GM13977 (cell line): ENCODE data around the gene BRINP2.

Experiments used
- DNase-seq: peaks from one replicate; pipeline ENCODE4 v3.0.0; 2012; ENCODE audit warnings: low spot score
- in situ Hi-C: fragments of 300-500 bp; cut with MboI; formaldehyde crosslinking; loops from one replicate; pipeline ENCODE4 v1.12.0; 2022; ENCODE audit warnings: low sequenced_read_pairs, low pct_unique_long_range_greater_than_20kb, mixed read lengths, inconsistent platforms; ENCODE audit not compliant: unreplicated experiment
- TF ChIP-seq, protein P1 (sequence below): IDR thresholded peaks from 2 replicates; pipeline ENCODE4 v1.5.1; 2012; ENCODE audit warnings: mild to moderate bottlenecking, control low read depth; ENCODE audit not compliant: insufficient read depth; ENCODE audit errors: extremely low read depth, missing control alignments

Gene BRINP2

DNA sequence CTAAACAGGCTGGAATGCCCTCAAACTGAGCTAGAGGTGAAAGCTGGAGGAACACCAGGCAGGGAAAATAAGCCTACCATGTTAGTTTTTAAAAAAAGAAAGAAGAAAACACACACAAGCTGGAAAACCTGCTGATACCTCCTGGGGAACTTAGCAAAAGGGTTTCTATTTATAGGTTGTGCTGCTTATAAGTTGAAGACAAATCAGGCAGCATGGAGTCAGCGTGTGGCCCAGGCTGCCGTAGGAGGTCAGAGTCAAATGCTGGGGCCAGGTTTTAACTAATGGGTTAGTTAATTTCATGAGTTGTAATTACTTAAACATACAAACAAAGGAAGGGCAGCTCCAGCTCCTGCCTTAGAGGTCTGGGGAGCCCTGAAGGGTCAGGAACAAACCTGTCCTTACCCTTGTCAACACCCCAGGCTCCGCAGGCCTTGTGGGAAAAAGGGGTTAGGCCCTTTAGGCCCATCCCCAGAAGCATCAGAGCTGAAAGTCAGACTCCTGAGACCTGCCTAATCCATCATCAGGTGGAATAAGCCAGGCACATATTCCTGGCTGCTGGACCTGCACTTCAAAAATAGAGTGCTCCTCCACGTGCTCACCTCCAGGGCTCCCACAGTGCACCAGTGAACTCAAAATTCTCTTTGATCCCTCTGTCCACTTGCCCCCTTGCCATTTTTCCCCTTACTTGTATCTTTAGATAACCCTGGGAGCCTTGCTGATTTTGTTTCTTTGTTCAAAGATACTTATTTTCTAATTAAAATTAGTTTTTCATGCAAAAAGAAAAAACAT lies 59.7 kb downstream of the BRINP2 start:
- no peak for DNase-seq
- TF ChIP-seq, protein P1, sequence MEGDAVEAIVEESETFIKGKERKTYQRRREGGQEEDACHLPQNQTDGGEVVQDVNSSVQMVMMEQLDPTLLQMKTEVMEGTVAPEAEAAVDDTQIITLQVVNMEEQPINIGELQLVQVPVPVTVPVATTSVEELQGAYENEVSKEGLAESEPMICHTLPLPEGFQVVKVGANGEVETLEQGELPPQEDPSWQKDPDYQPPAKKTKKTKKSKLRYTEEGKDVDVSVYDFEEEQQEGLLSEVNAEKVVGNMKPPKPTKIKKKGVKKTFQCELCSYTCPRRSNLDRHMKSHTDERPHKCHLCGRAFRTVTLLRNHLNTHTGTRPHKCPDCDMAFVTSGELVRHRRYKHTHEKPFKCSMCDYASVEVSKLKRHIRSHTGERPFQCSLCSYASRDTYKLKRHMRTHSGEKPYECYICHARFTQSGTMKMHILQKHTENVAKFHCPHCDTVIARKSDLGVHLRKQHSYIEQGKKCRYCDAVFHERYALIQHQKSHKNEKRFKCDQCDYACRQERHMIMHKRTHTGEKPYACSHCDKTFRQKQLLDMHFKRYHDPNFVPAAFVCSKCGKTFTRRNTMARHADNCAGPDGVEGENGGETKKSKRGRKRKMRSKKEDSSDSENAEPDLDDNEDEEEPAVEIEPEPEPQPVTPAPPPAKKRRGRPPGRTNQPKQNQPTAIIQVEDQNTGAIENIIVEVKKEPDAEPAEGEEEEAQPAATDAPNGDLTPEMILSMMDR, result no peak
- in situ Hi-C loops, result no loop called here

DNA sequence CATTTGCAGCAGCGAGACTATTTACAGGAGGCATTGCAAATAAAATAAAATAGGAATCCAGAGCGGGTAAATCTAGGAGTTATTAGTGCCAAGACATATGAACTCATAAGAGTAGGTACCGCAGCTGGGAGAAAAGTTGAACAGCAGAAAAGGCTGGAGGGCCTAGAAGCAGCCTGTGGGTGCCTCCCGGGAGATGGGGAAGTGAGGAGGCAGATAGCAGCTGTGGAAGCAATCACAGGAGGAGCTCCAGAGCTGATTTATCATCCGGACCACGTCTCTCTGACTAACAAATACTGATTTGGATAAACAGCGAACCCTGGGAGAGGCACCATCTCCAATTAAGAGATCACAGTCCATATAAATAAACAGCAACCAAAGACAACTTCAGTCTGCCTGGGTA lies 64.6 kb downstream of the BRINP2 start:
- no peak for DNase-seq
- in situ Hi-C loops, result no loop called here

DNA sequence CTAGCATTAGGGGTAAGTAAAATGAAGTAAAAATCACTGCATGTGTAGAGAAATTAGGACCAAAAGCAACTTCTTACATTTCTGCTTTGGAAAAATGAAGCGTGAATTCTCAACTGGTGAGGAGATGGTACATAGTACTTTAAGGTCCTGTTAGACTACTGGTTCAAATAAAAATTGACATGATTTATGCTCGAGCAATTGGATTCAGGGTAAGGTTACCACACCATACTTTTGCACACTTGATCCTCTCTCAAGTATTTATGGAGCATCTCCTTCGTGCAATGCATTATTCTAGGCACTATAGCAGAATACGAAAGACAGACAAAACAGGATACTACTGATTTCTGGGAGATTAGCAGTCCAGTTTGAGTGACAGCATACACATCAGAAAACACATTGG lies 66.2 kb downstream of the BRINP2 start:
- no peak for DNase-seq
- TF ChIP-seq, protein P1, result no peak
- in situ Hi-C loops, result no loop called here

More for the DNA sequence above, 64.6 kb downstream of the BRINP2 start:
- TF ChIP-seq, protein P1, result no peak

DNA sequence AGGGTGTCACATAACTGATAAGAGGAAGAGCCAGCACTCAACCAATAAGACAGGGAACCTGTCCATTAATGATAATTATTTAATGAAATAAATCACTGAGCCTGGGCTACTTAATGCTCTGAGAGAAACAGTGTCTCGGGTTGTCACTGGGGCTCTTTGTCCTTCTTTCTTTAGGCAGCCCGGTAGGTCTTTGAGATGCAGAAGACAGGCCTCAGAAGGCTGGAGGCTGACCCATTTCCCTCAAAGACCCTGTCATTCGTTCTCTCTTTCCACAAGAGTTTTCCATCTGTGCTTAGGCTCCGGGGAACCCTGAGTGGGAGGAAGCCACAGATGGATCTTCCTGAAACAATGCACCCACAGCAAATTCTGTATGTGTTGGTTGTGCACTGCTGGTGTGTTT lies 68.2 kb downstream of the BRINP2 start:
- TF ChIP-seq, protein P1, result no peak
- in situ Hi-C loops, result no loop called here
- no peak for DNase-seq

DNA sequence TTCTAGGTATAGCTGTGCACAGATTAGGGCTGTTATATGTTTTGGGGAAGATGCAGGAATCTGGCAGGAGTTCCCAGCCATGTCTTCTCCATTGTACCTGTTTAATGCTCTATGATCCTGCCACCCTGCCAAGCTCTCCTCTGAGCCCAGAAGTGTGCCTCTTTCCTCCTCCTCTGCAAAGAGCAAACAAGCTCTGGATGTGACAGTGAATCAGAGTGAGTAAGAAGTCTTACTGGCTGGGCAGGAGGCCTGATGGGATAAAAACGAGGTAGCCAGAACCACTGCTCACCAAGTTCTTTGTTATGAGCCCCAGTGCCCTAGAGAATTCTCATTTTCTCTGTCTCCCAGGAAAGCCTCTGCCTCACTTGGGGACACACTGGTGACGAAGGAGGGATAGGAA lies 69.0 kb downstream of the BRINP2 start:
- no peak for DNase-seq
- TF ChIP-seq, protein P1, result no peak
- in situ Hi-C loops, result no loop called here

DNA sequence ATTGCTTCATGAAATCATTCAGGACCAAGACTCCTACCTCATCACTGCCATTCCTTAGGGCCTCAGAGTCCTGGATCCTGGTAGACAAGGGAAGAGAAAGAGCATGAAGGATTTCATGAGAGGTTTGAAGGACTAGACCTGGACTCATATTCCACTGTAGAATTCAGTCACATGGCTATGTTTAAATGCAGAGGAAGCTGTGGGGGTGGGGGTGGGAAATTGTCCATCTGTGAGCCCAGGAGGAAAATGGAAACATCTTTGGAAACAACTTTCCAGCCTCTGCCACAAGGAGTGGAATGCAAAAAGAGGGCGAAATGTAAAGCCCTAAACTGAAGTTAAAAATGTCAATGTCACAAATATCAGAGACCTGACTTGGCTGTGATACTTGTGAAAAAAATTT lies 73.0 kb downstream of the BRINP2 start:
- in situ Hi-C loops, result no loop called here
- TF ChIP-seq, protein P1, result no peak
- DNase-seq, result no peak
